Hepatocyte (in vitro differentiated cells): Measurements from ENCODE around the gene NUBPL. TPM values are rescaled to one million over a fixed set of nuclear protein-coding genes. Genes with fewer than 3 reads are reported as not detected.

Experiments used
- DNase-seq: peaks from one replicate; pipeline ENCODE4 v3.0.0-alpha.2; 2016; ENCODE audit warnings: low spot score
- H2AFZ ChIP-seq: fragments of 200-600 bp; sonication (generic); 2 replicates; pipeline ENCODE4 v1.6.0; 2016; ENCODE audit warnings: antibody characterized with exemption, mild to moderate bottlenecking
- H3K27ac ChIP-seq: fragments of 200-600 bp; sonication (generic); 2 replicates; pipeline ENCODE4 v1.5.1; 2016; ENCODE audit warnings: mild to moderate bottlenecking
- H3K27me3 ChIP-seq: fragments of 200-600 bp; sonication (generic); 2 replicates; pipeline ENCODE4 v1.6.1; 2016
- H3K36me3 ChIP-seq: fragments of 200-600 bp; sonication (generic); replicated peaks from 2 replicates; pipeline ENCODE4 v1.5.1; 2016; ENCODE audit warnings: low read depth; ENCODE audit not compliant: insufficient read depth
- H3K4me1 ChIP-seq: fragments of 200-600 bp; sonication (generic); 2 replicates; pipeline ENCODE4 v1.5.1; 2016; ENCODE audit warnings: mild to moderate bottlenecking, moderate library complexity; ENCODE audit not compliant: insufficient read depth
- H3K4me2 ChIP-seq: fragments of 200-600 bp; sonication (generic); 2 replicates; pipeline ENCODE4 v1.6.0; 2016
- H3K4me3 ChIP-seq: fragments of 200-600 bp; sonication (generic); 2 replicates; pipeline ENCODE4 v1.5.1; 2016; ENCODE audit warnings: mild to moderate bottlenecking
- H3K79me2 ChIP-seq: fragments of 200-600 bp; sonication (generic); 2 replicates; pipeline ENCODE4 v1.6.0; 2017; ENCODE audit warnings: mild to moderate bottlenecking
- H3K9me2 ChIP-seq: fragments of 200-600 bp; sonication (generic); replicated peaks from 2 replicates; pipeline ENCODE4 v1.6.0; 2017; ENCODE audit warnings: mild to moderate bottlenecking; ENCODE audit not compliant: insufficient read depth
- H3K9me3 ChIP-seq: fragments of 200-600 bp; sonication (generic); 2 replicates; pipeline ENCODE4 v1.5.1; 2016; ENCODE audit warnings: low read depth, mild to moderate bottlenecking
- H4K20me1 ChIP-seq: fragments of 200-600 bp; sonication (generic); 2 replicates; pipeline ENCODE4 v1.6.0; 2016; ENCODE audit warnings: mild to moderate bottlenecking; ENCODE audit not compliant: insufficient read depth, poor library complexity, severe bottlenecking
- CTCF ChIP-seq: fragments of 200-600 bp; sonication (generic); IDR thresholded peaks from 2 replicates; pipeline ENCODE4 v1.5.1; 2016; ENCODE audit warnings: antibody characterized with exemption, mild to moderate bottlenecking; ENCODE audit not compliant: poor library complexity
- EZH2 ChIP-seq: fragments of 200-600 bp; sonication (generic); IDR thresholded peaks from 2 replicates; pipeline ENCODE4 v1.6.1; 2016; ENCODE audit warnings: antibody characterized with exemption, mild to moderate bottlenecking, borderline replicate concordance
- EZH2phosphoT487 ChIP-seq: fragments of 200-600 bp; sonication (generic); IDR thresholded peaks from one replicate; pipeline ENCODE4 v1.6.1; 2018; ENCODE audit warnings: antibody characterized with exemption, mild to moderate bottlenecking, low read depth, moderate library complexity; ENCODE audit not compliant: unreplicated experiment, severe bottlenecking
- whole genome bisulfite sequencing: methylation state at CpG from one replicate; pipeline ENCODE4 v1.1.6; 2016; ENCODE audit warnings: low lambda C conversion rate; ENCODE audit errors: missing lambda C conversion rate; 5-methylcytosine and 5-hydroxymethylcytosine counted together
- polyA plus RNA-seq: library from polyadenylated mRNA; unstranded; fragments of >200 nt; fragmentation: Nextera tagmentation; extraction: Ambion mirVana; gene quantifications from 2 replicates; pipeline ENCODE4 v1.2.1, GENCODE V29; 2016
- total RNA-seq: library from RNA; depleted of rRNA; stranded (reverse); fragments of >200 nt; gene quantifications from 2 replicates; pipeline ENCODE4 v1.2.3, GENCODE V29; 2014

NUBPL gene
- total and polyA plus RNA-seq, 2 experiments from 2014 or later, result 7.4 to 14.8 TPM

- H3K9me3 ChIP-seq, result no peaks in the 10 kb centered on the region
- no peaks in the 10 kb centered on the region for H3K27me3 ChIP-seq
- no peak overlapping the region for H2AFZ ChIP-seq
- H3K4me1 ChIP-seq, result peaks cover 22% of the 10 kb centered on the region
- no peak overlapping the region for H3K4me2 ChIP-seq
- no peak overlapping the region for H3K27ac ChIP-seq
- no peaks in the 10 kb centered on the region for H3K9me2 ChIP-seq
- DNase-seq, result no peak
- TF ChIP-seq CTCF, result no peak
- TF ChIP-seq EZH2, result no peak
- TF ChIP-seq EZH2phosphoT487, result no peak
- H4K20me1 ChIP-seq, result no peaks in the 10 kb centered on the region
- no peaks in the 10 kb centered on the region for H3K36me3 ChIP-seq
- no peak overlapping the region for H3K4me3 ChIP-seq
- no peaks in the 10 kb centered on the region for H3K79me2 ChIP-seq
Measured at GRCh38 chr14:31898838-31899528, 337.8 kb downstream of the NUBPL start.

DNA sequence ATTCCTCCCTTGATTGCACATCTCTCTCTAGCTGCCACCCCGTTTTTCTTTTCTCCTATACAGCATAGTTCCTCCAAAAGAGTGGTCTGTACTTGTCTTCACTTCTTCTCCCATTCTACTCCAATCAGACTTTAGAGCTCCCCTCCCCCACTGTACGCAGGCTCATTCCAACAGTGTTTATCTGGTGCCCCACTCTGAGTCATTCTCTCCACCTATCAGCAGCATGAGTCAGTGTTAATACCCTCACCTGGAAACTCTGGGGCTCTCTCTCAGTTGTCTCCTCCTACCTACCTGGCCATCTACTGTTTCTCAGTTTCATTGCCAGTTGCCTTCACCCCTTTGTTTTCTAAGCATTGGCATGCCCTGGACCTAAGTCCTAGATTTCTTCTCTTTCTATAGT, 340.8 kb downstream of the NUBPL start:
- H3K9me3 ChIP-seq, result no peaks in the 10 kb centered on the region
- no peak overlapping the region for H3K4me2 ChIP-seq
- no peaks in the 10 kb centered on the region for H3K27me3 ChIP-seq
- H3K4me1 ChIP-seq, result peaks cover 14% of the 10 kb centered on the region
- H2AFZ ChIP-seq, result no peak overlapping the region
- H3K9me2 ChIP-seq, result no peaks in the 10 kb centered on the region
- peak; percentile 83 for DNase-seq
- TF ChIP-seq EZH2 (no peak), EZH2phosphoT487 (no peak), CTCF (no peak)
- no peak overlapping the region for H3K4me3 ChIP-seq
- no peaks in the 10 kb centered on the region for H3K79me2 ChIP-seq
- no peaks in the 10 kb centered on the region for H3K36me3 ChIP-seq
- 55% methylated on average over 2 of the region's 2 CpGs for WGBS
- peak overlapping the region; percentile 83 for H3K27ac ChIP-seq
- no peaks in the 10 kb centered on the region for H4K20me1 ChIP-seq

DNA sequence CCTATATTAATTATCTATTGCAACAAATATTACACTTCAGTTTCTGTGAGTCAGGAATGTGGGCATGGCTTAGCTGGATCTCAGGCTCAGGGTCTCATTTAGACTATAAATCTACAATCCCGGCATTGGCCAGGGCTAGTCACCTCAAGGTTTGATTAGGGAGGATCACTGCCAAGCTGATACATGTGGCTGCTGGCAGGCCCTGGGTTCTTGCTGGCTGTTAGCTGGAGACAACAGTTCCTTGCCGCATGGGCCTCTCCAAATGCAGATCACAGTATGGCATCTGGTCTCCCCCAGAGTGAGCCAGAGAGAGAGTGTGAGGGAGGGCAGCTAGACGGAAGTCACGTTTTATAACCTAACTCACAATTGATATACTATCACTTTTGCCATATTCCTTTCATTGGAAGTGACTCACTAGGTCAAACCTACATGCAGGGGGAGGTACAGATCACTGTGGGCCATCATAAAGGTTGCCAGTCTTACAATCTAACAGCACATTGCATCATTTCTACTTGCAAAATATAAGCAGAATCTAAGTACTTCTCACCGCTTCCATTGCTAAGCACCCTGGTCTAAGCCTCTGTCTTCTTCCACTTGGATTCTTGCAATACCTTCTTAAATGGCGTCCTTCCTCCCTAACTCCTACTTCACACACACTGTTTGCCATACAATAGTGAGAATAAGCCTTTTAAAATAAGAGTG, 341.9 kb downstream of the NUBPL start:
- H4K20me1 ChIP-seq, result no peaks in the 10 kb centered on the region
- 90% methylated on average over 6 of the region's 6 CpGs for WGBS
- no peak for TF ChIP-seq EZH2
- no peak overlapping the region for H3K4me2 ChIP-seq
- H3K4me1 ChIP-seq, result peaks cover 14% of the 10 kb centered on the region
- H3K9me2 ChIP-seq, result no peaks in the 10 kb centered on the region
- H3K9me3 ChIP-seq, result no peaks in the 10 kb centered on the region
- H3K4me3 ChIP-seq, result no peak overlapping the region
- H3K27me3 ChIP-seq, result no peaks in the 10 kb centered on the region
- H3K27ac ChIP-seq, result peak overlapping the region; percentile 83
- no peaks in the 10 kb centered on the region for H3K79me2 ChIP-seq
- H2AFZ ChIP-seq, result no peak overlapping the region
- DNase-seq, result no peak
- no peaks in the 10 kb centered on the region for H3K36me3 ChIP-seq

- DNase-seq, result no peak
- Histone ChIP-seq H4K20me1 (no peaks in the 10 kb centered on the region), H3K4me1 (no peaks in the 10 kb centered on the region), H3K4me3 (no peak overlapping the region), H3K9me3 (no peaks in the 10 kb centered on the region), H3K27me3 (no peaks in the 10 kb centered on the region), H3K79me2 (no peaks in the 10 kb centered on the region), H2AFZ (no peak overlapping the region), H3K36me3 (peaks cover 2% of the 10 kb centered on the region), H3K9me2 (no peaks in the 10 kb centered on the region), H3K4me2 (no peak overlapping the region), H3K27ac (no peak overlapping the region)
- TF ChIP-seq CTCF (no peak), EZH2 (no peak), EZH2phosphoT487 (no peak)
- WGBS, result 96% methylated on average over 3 of the region's 3 CpGs
Measured at GRCh38 chr14:31909977-31910376, 348.8 kb downstream of the NUBPL start.
